MM.1S (cell line): ENCODE results near the gene ACP1.
"Not testable (repeated sequence)": the region's sequence is repeated elsewhere in the genome, so short reads cannot be mapped to it uniquely, and the experiment has no call there.

ENCODE experiments used
- DNase-seq: peaks from one replicate; pipeline ENCODE4 v3.0.0-alpha.2; 2015
- H2AFZ ChIP-seq: fragments of 300-600 bp; sonication (generic); 2 replicates; pipeline ENCODE4 v1.6.0; 2016; ENCODE audit warnings: antibody characterized with exemption, low read length
- H3F3A ChIP-seq: fragments of 300-600 bp; sonication (generic); 2 replicates; pipeline ENCODE4 v1.6.1; 2016; ENCODE audit warnings: mild to moderate bottlenecking, antibody characterized with exemption, low read length, moderate library complexity, mixed read lengths; ENCODE audit not compliant: insufficient read depth
- H3K27ac ChIP-seq: fragments of 300-600 bp; sonication (generic); 2 replicates; pipeline ENCODE4 v1.5.1; 2016; ENCODE audit warnings: mild to moderate bottlenecking, low read length
- H3K27me3 ChIP-seq: fragments of 300-600 bp; sonication (generic); replicated peaks from 2 replicates; pipeline ENCODE4 v1.6.0; 2016; ENCODE audit warnings: low read length; ENCODE audit not compliant: insufficient read depth
- H3K36me3 ChIP-seq: fragments of 300-600 bp; sonication (generic); replicated peaks from 2 replicates; pipeline ENCODE4 v1.6.1; 2016; ENCODE audit warnings: mild to moderate bottlenecking, low read length, mixed read lengths; ENCODE audit not compliant: insufficient read depth
- H3K4me1 ChIP-seq: fragments of 300-600 bp; sonication (generic); 2 replicates; pipeline ENCODE4 v1.6.1; 2016; ENCODE audit warnings: low read length, mixed read lengths
- H3K4me2 ChIP-seq: fragments of 300-600 bp; sonication (generic); 2 replicates; pipeline ENCODE4 v1.6.0; 2016; ENCODE audit warnings: low read depth, low read length
- H3K4me3 ChIP-seq: fragments of 300-600 bp; sonication (generic); 2 replicates; pipeline ENCODE4 v1.5.1; 2016; ENCODE audit warnings: low read length, mixed read lengths
- H3K79me2 ChIP-seq: fragments of 300-600 bp; sonication (generic); 2 replicates; pipeline ENCODE4 v1.6.1; 2016; ENCODE audit warnings: mixed run types, low read length, mixed read lengths
- H3K9ac ChIP-seq: fragments of 300-600 bp; sonication (generic); 2 replicates; pipeline ENCODE4 v1.6.1; 2016; ENCODE audit warnings: low read length, mixed read lengths
- H3K9me2 ChIP-seq: fragments of 300-600 bp; sonication (generic); replicated peaks from 2 replicates; pipeline ENCODE4 v1.6.1; 2016; ENCODE audit warnings: mild to moderate bottlenecking, low read length, mixed read lengths; ENCODE audit not compliant: insufficient read depth
- H3K9me3 ChIP-seq: fragments of 300-600 bp; sonication (generic); replicated peaks from 2 replicates; pipeline ENCODE4 v1.6.1; 2016; ENCODE audit warnings: mild to moderate bottlenecking, low read length, mixed read lengths; ENCODE audit not compliant: insufficient read depth
- H4K20me1 ChIP-seq: fragments of 300-600 bp; sonication (generic); 2 replicates; pipeline ENCODE4 v1.6.1; 2016; ENCODE audit warnings: mild to moderate bottlenecking, low read length, moderate library complexity, mixed read lengths; ENCODE audit not compliant: insufficient read depth
- EZH2 ChIP-seq: fragments of 300-600 bp; sonication (generic); optimal IDR thresholded peaks from 2 replicates; pipeline ENCODE3; 2017; ENCODE audit warnings: low read depth, mild to moderate bottlenecking, antibody characterized with exemption, low read length, mixed read lengths
- EZH2phosphoT487 ChIP-seq: fragments of 300-600 bp; sonication (generic); IDR thresholded peaks from 2 replicates; pipeline ENCODE4 v1.6.1; 2018; ENCODE audit warnings: antibody characterized with exemption, low read length
- TF ChIP-seq, protein P1 (sequence below): fragments of 300-600 bp; sonication (generic); IDR thresholded peaks from 2 replicates; pipeline ENCODE4 v1.5.1; 2016; ENCODE audit warnings: antibody characterized with exemption, low read length, mixed read lengths

ACP1 gene

GRCh38 chr2:310994-311393 lies 46.2 kb downstream of the ACP1 start:
- no peaks in the 10 kb centered on the region for H3K27me3 ChIP-seq
- no peaks in the 10 kb centered on the region for H3K79me2 ChIP-seq
- no peaks in the 10 kb centered on the region for H3K36me3 ChIP-seq
- H3K9me3 ChIP-seq: no peaks in the 10 kb centered on the region
- no peak overlapping the region for H3K4me2 ChIP-seq
- H3K9me2 ChIP-seq: no peaks in the 10 kb centered on the region
- DNase-seq: no peak
- H4K20me1 ChIP-seq: no peaks in the 10 kb centered on the region
- H3K4me1 ChIP-seq: no peaks in the 10 kb centered on the region
- no peak overlapping the region for H3K4me3 ChIP-seq
- H3F3A ChIP-seq: no peaks in the 10 kb centered on the region
- no peak overlapping the region for H3K9ac ChIP-seq
- TF ChIP-seq EZH2phosphoT487 (no peak), EZH2 (no peak)
- TF ChIP-seq, protein P1, sequence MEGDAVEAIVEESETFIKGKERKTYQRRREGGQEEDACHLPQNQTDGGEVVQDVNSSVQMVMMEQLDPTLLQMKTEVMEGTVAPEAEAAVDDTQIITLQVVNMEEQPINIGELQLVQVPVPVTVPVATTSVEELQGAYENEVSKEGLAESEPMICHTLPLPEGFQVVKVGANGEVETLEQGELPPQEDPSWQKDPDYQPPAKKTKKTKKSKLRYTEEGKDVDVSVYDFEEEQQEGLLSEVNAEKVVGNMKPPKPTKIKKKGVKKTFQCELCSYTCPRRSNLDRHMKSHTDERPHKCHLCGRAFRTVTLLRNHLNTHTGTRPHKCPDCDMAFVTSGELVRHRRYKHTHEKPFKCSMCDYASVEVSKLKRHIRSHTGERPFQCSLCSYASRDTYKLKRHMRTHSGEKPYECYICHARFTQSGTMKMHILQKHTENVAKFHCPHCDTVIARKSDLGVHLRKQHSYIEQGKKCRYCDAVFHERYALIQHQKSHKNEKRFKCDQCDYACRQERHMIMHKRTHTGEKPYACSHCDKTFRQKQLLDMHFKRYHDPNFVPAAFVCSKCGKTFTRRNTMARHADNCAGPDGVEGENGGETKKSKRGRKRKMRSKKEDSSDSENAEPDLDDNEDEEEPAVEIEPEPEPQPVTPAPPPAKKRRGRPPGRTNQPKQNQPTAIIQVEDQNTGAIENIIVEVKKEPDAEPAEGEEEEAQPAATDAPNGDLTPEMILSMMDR: no peak
- no peak overlapping the region for H2AFZ ChIP-seq
- H3K27ac ChIP-seq: no peak overlapping the region

- no peaks in the 10 kb centered on the region for H3K9me2 ChIP-seq
- no peak overlapping the region for H3K4me2 ChIP-seq
- no peak overlapping the region for H3K27ac ChIP-seq
- TF ChIP-seq, protein P1: no peak
- TF ChIP-seq EZH2phosphoT487 (no peak), EZH2 (no peak)
- H3K36me3 ChIP-seq: no peaks in the 10 kb centered on the region
- H4K20me1 ChIP-seq: no peaks in the 10 kb centered on the region
- no peak overlapping the region for H3K9ac ChIP-seq
- no peaks in the 10 kb centered on the region for H3K27me3 ChIP-seq
- no peak overlapping the region for H2AFZ ChIP-seq
- no peaks in the 10 kb centered on the region for H3K4me1 ChIP-seq
- H3K4me3 ChIP-seq: no peak overlapping the region
- H3K9me3 ChIP-seq: no peaks in the 10 kb centered on the region
- H3K79me2 ChIP-seq: no peaks in the 10 kb centered on the region
- no peak for DNase-seq
- no peaks in the 10 kb centered on the region for H3F3A ChIP-seq
Measured at GRCh38 chr2:313991-314390, 49.2 kb downstream of the ACP1 start.

DNA sequence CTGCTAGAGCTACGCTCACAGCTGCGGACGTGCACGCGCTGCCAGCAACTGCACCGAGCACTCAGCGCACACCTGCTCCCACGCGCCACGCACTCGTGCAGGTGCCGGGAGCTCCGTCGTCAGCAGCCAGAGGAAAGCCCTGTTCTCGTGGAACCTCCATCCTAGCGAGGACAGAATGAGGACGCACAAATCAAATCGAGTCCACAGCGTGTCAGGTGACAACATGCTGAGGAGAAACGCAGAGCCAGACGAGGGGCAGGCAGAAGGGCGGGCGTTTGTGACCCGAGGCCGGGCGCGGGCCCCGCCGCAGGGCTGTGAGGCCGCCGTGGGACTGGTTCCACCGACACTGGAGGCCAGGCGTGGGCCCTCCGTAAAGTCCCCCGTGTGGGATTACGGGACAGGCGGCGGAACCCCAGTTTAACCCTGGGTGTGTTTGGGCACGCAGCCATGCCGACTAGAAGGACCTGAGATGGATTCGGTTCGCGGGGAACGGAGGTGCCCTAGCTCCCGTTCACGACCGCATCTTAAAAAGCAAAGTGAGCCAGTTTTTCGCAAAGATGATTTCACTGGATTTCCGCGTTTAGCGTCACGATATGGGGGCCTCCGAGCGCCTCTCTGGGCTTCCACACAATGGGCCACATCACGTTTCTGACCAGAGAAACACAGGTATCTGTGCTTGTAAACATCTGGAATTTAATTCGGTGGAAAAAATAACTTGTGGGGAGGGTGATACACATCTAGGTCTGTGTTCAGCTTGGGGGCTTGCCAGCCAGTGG lies 50.0 kb downstream of the ACP1 start:
- no peak for DNase-seq
- Histone ChIP-seq H3K9ac (no peak overlapping the region), H3K4me1 (no peaks in the 10 kb centered on the region), H3K4me2 (no peak overlapping the region), H3K79me2 (no peaks in the 10 kb centered on the region), H3K4me3 (no peak overlapping the region), H4K20me1 (no peaks in the 10 kb centered on the region), H3K9me3 (no peaks in the 10 kb centered on the region), H3K27me3 (no peaks in the 10 kb centered on the region), H3F3A (no peaks in the 10 kb centered on the region), H3K27ac (no peak overlapping the region), H3K9me2 (no peaks in the 10 kb centered on the region), H3K36me3 (no peaks in the 10 kb centered on the region), H2AFZ (no peak overlapping the region)
- TF ChIP-seq, protein P1: no peak

DNA sequence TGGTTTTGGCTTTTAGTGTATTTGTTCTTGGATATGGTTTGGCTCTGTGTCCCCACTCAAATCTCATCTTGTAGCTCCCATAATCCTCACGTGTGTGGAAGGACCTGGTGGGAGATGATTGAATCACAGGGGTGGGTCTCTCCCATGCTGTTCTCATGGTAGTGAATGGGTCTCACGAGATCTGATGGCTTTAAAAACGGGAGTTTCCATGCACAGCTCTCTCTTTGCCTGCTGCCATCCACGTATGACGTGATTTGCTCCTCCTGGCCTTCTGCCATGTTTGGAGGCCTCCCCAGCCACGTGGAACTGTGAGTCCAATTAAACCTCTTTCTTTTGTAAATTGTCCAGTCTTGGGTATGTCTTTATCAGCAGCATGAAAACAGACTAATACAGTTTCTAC lies 51.2 kb downstream of the ACP1 start:
- not testable (repeated sequence) for H2AFZ ChIP-seq, H3K9me2 ChIP-seq, H3K27ac ChIP-seq, H3K4me1 ChIP-seq, H4K20me1 ChIP-seq, H3K4me2 ChIP-seq, H3K9ac ChIP-seq, H3K27me3 ChIP-seq, H3K4me3 ChIP-seq, H3K79me2 ChIP-seq, DNase-seq, H3K9me3 ChIP-seq, H3K36me3 ChIP-seq, H3F3A ChIP-seq
